Astrocyte (in vitro differentiated cells and primary cell): ENCODE results near the gene SFMBT2.

Experiments used
- CTCF ChIP-seq: IDR thresholded peaks from 2 replicates; pipeline ENCODE4 v1.5.1; 2011; ENCODE audit warnings: low read depth, mild to moderate bottlenecking, inconsistent platforms, low read length, moderate library complexity; ENCODE audit not compliant: insufficient read depth
- EZH2 ChIP-seq: IDR thresholded peaks from 2 replicates; pipeline ENCODE4 v1.6.1; 2012; ENCODE audit warnings: mild to moderate bottlenecking, low read length, inconsistent platforms; ENCODE audit not compliant: insufficient read depth

- no peak for TF ChIP-seq CTCF
- TF ChIP-seq EZH2: no peak
These were observed 30.7 kb upstream of the SFMBT2 start for GRCh38 chr10:7441403-7442147.
